GM12892 (cell line): ENCODE data around the gene TM9SF3.

ENCODE experiments used
- POLR2A ChIP-seq: IDR thresholded peaks from 2 replicates; pipeline ENCODE4 v1.6.1; 2011; ENCODE audit warnings: low read depth, low read length, control low read depth
- POLR2AphosphoS5 ChIP-seq: IDR thresholded peaks from 2 replicates; pipeline ENCODE4 v1.6.1; 2011; ENCODE audit warnings: low read depth, low read length, control low read depth

- no peak for TF ChIP-seq POLR2A
- TF ChIP-seq POLR2AphosphoS5, result no peak
These were observed 54.3 kb downstream of the TM9SF3 start for GRCh38 chr10:96532523-96532922.
